HG03521 (cell line): ENCODE data around the gene TEX261.
"Not testable (repeated sequence)": the region's sequence is repeated elsewhere in the genome, so short reads cannot be mapped to it uniquely, and the experiment has no call there.

Source experiments
- ATAC-seq: cut with Tn5 transposase; IDR thresholded peaks from one replicate; pipeline ENCODE4 v1.9.1; 2021; ENCODE audit warnings: mild to moderate bottlenecking, moderate library complexity; ENCODE audit not compliant: unreplicated experiment

TEX261 gene

GRCh38 chr2:70994699-70995425 lies at the start of gene TEX261:
TEX261 (minus strand) TSS chr2:70994873; CDS start chr2:70994757, 116 bp downstream.
- peak; percentile 96 for ATAC-seq

DNA sequence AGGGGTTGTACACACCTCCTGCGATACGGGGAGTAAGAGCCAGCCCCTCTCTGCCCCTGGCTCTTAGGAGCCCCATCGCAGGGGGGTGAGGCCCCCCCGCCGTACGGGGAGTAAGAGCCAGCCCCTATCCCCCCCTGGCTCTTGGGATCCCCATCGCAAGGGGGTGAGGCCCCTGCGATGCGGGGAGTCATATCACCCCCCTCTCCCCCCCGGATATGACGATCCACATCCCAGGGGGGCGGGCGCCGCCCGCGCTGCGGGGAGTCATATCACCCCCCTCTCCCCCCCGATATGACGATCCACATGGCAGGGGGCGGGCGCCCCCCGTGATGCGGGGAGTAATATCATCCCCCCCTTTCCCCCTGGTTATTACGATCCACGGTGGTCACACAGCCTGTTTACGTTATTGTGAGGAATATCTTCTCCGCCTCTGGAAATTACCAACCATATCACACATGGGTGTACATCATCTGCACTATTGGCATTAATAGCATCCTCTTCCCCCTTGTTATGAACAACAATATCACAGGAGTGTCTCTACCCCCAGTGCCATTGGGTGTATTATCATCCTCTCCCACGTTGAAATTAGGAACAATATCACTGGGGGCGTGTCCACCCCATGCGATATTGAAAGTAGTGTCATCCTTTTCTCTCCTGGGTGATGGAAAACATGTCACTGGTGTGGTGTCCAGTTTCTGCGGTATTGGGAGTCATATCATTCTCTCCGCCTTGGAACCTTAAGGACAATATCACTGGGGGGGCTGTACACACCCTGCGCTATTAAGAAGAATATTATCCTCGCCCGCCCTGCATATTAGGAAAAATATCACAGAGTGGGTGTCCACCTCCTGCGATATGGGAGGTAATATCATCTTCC lies 49.1 kb upstream of the TEX261 start:
- ATAC-seq = no peak

GRCh38 chr2:71042287-71042686 lies 47.6 kb upstream of the TEX261 start:
- no peak for ATAC-seq

- ATAC-seq = not testable (repeated sequence)
Measured at GRCh38 chr2:71036296-71036695, 41.6 kb upstream of the TEX261 start.

- not testable (repeated sequence) for ATAC-seq
Measured at GRCh38 chr2:71023553-71024243, 29.0 kb upstream of the TEX261 start.

- ATAC-seq = not testable (repeated sequence)
Measured at GRCh38 chr2:71021394-71021793, 26.7 kb upstream of the TEX261 start.

DNA sequence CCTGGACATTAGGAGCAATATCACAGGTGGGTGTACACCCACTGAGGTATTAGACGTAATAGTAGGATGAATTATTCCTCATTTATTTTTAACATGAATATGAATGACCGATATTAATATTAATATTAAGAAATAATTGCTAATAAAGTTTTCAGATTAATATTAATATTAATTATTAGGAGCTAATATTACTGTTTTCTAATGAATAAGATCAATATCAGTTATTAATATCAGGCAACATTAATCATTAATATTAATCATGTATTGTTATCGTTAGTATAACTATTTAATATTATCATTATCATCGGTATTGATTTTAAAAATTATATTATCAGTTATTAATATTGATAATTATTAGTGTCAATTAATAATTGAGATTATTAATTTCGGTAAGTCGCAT lies 25.3 kb upstream of the TEX261 start:
- not testable (repeated sequence) for ATAC-seq

DNA sequence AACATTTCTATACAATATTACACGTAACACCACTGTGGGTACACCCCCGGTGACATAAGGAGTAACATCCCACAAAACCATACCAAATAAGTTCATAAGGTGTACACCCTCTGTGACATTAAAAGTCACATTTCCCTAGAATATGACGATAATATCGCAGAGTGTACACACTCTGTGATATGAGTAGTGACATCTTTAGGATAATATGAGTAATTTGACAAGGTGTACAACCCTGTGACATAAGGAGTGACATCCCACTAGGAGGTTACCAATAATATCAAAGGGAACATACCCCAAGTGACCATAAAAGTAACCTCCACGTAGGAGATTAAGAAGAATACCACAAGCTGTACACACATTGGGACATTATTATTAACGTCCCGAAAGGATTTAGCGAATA lies 24.0 kb upstream of the TEX261 start:
- ATAC-seq = no peak

GRCh38 chr2:71011786-71012185 lies 17.1 kb upstream of the TEX261 start:
- ATAC-seq = not testable (repeated sequence)

DNA sequence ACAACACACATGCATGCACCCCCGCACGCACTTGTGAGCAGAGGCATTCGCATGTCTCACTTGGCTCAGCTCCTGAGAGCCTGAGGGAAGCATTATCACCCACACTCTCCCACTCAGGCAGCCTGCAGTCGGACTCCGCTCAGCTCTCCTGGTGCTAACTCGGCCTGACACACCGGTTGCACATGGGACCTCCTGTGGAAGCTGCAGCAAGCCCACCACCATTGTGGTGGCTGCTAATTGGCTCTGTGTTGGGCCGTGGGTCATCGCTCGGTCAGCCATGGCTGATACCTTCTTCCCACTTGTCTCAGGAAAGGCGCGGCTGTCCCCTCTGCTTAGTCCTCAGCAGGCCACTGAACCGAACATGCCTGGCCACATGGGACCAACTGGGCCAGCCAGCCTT lies 13.7 kb upstream of the TEX261 start:
- ATAC-seq = no peak

DNA sequence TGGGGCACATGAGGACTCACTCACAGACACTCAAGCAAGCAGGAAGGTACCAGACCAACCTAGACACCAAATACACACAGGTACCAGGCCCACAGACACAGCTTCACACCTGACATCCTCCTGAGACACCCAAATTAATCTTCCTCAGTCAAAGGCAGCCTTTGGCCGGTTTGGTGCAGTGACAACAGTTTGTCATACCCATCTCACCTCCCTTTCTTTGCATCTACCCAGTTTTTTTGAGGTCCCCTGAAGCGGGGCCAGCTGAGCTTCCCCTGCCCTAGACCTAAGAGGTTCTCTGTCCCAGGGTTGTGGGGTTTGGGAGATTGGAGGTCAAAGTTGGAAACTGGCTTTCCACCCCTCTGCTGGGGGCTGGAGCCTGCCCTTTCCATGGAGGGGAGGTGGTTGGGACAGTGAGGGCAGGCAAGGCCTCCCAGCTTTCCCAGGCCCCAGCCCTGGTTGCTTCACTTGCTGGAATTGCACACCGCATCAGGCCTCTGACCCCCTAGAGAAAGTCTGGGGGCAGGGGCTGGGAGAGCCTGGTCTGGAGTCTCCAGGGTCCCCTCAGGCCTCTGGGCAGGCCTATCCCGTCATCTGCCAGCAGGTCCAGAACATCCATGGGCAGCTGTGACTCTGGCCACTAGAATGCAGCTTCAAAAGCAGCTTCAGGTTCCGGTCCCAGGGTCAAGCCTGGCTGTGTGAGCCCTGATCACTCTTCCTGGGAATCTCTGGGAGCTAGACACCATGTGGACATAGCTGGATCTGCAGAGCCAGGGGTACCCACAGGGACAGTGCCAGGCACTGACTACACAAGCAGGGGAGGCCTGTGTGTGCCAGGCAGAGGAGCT lies 12.5 kb upstream of the TEX261 start:
- no peak for ATAC-seq

DNA sequence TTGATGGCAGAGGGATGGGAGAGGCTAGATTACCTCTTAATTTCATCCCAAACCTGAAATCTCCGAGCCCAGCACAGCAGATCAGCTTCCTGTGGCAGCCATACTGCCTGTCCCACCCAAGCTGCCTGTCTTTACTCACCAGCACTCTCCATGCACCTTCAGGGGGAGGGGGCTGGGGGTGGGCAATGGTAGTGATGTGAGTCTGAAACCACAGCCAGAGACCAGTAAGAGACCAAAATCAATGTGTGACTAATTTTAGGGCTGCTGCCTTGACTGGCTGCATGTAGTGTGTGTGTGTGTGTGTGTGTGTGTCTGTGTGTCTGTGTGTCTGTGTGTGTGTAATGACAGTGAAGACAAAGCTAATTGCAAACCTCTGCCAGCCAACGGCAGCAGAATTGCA lies 11.7 kb upstream of the TEX261 start:
- no peak for ATAC-seq

GRCh38 chr2:71005271-71006202 lies 10.9 kb upstream of the TEX261 start:
- ATAC-seq = no peak

DNA sequence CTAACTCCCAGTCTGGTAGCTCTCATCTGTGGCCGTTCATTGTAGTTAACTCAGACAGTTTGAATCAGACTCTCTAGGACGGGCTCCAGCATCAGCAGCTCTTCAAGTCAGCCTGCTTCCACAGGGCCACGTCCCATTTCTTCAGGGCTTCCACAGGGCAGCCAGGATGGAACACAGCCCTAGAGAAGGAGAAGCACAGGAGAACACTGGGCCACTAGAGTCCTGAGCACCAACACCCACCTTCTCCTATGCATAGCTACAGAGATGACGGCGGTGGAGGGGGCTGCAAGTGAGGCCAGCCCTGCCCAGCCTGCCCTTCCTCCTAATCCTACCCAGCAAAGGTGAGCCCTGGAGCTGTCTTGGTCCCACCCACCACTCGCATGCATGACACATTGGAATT lies 10.2 kb upstream of the TEX261 start:
- no peak for ATAC-seq

DNA sequence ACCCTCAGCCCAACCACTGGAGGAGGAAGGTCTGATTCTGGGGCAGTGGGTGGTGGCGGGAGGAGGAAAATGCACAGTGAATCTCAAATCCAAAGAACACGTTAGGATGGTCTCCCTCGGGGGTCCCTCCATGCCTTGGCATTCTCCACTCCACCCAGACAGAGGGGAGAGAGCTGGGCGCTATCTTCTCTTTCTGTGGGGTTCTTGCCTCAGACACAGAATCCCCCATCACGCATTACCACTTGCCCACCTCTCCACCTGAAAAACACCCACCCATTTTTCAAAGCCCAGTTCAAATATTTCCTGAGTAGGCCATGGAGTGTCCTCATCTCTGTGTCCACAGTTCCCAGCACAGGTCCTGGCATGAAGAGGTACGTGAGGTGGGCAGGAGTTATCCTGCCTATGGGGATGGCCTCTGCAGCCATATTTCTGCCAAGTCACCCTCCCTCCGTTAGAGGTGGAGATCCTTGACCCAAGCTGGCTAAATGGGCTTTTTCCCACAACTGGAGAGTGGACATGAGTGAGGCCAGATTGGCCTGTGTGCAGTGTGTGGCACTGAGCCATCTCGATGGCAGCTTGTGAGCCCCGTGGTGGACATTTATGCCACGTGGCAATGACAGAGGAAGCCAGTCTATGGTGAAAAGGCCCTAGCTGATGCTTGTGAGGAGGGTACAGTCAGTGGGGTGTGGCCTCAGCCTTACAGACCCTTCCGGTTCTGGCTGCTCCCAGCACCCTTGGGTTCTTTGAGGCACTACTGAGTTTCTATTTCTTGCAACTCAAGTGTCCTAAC lies 9.5 kb upstream of the TEX261 start:
- no peak for ATAC-seq

- ATAC-seq = no peak
Measured at GRCh38 chr2:71003396-71003795, 8.7 kb upstream of the TEX261 start.

- ATAC-seq = no peak
Measured at GRCh38 chr2:71001981-71002570, 7.4 kb upstream of the TEX261 start.

DNA sequence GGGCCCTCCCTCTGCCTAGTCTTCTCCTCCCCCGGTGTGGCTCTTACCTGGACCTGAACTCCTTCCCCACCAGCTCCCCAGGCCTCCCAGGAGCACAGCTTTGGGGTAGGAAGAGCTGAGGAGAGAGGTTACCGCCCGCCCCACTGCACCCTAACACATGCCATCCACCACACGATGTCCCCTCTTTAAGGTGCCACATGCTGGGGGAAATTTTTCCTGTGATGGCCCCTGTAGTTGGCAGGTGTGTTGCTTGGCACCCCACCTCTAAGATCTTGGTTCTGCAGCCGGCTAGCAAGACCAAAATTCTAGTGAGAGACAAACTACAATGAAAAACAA lies 6.9 kb upstream of the TEX261 start:
- no peak for ATAC-seq
